Neural progenitor cell (in vitro differentiated cells): ENCODE measurements around the gene DNMT3A. TPM values are rescaled to one million over a fixed set of nuclear protein-coding genes. Genes with fewer than 3 reads are reported as not detected.

Experiments
- DNase-seq: peaks from one replicate; pipeline ENCODE4 v3.0.0-alpha.2; 2016; ENCODE audit warnings: low spot score
- H2AFZ ChIP-seq: fragments of 200-600 bp; sonication (generic); replicated peaks from 2 replicates; pipeline ENCODE4 v1.6.1; 2016; ENCODE audit warnings: antibody characterized with exemption
- H3F3A ChIP-seq: fragments of 200-600 bp; sonication (generic); 2 replicates; pipeline ENCODE4 v1.6.1; 2016; ENCODE audit warnings: antibody characterized with exemption, low read depth
- H3K27ac ChIP-seq: fragments of 200-600 bp; sonication (generic); 2 replicates; pipeline ENCODE4 v1.5.1; 2016; ENCODE audit warnings: mild to moderate bottlenecking
- H3K27me3 ChIP-seq: fragments of 200-600 bp; sonication (generic); 2 replicates; pipeline ENCODE4 v1.6.1; 2016; ENCODE audit warnings: mild to moderate bottlenecking, moderate library complexity
- H3K36me3 ChIP-seq: fragments of 200-600 bp; sonication (generic); 2 replicates; pipeline ENCODE4 v1.5.1; 2016
- H3K4me1 ChIP-seq: fragments of 200-600 bp; sonication (generic); 2 replicates; pipeline ENCODE4 v1.6.1; 2016; ENCODE audit warnings: mixed run types
- H3K4me2 ChIP-seq: fragments of 200-600 bp; sonication (generic); 2 replicates; pipeline ENCODE4 v1.6.1; 2016
- H3K4me3 ChIP-seq: fragments of 200-600 bp; sonication (generic); 2 replicates; pipeline ENCODE4 v1.5.1; 2016
- H3K79me2 ChIP-seq: fragments of 200-600 bp; sonication (generic); 2 replicates; pipeline ENCODE4 v1.6.1; 2016; ENCODE audit warnings: low read depth
- H3K9ac ChIP-seq: fragments of 200-600 bp; sonication (generic); 2 replicates; pipeline ENCODE4 v1.6.1; 2016
- H3K9me3 ChIP-seq: fragments of 200-600 bp; sonication (generic); 2 replicates; pipeline ENCODE4 v1.5.1; 2016; ENCODE audit warnings: low read depth
- H4K20me1 ChIP-seq: fragments of 200-600 bp; sonication (generic); 2 replicates; pipeline ENCODE4 v1.6.1; 2016; ENCODE audit warnings: low read depth
- H3K27ac Mint-ChIP-seq: 3 replicates; pipeline ENCODE4 v1.8.0; 2021; ENCODE audit warnings: mixed read lengths
- H3K27me3 Mint-ChIP-seq: 2 replicates; pipeline ENCODE4 v1.8.0; 2022; ENCODE audit warnings: low read depth, mild to moderate bottlenecking, inconsistent platforms, moderate library complexity, mixed read lengths; ENCODE audit not compliant: insufficient read depth
- H3K36me3 Mint-ChIP-seq: 3 replicates; pipeline ENCODE4 v1.8.0; 2021; ENCODE audit warnings: mixed read lengths
- H3K4me1 Mint-ChIP-seq: 3 replicates; pipeline ENCODE4 v1.8.0; 2021; ENCODE audit warnings: mixed read lengths
- H3K4me3 Mint-ChIP-seq: 3 replicates; pipeline ENCODE4 v1.8.0; 2021; ENCODE audit warnings: mild to moderate bottlenecking, moderate library complexity, mixed read lengths
- H3K9me3 Mint-ChIP-seq: 3 replicates; pipeline ENCODE4 v1.8.0; 2020; ENCODE audit warnings: mixed read lengths
- EZH2 ChIP-seq: fragments of 200-600 bp; sonication (generic); IDR thresholded peaks from 2 replicates; pipeline ENCODE4 v1.6.1; 2017; ENCODE audit warnings: antibody characterized with exemption, mild to moderate bottlenecking, moderate library complexity
- EZH2phosphoT487 ChIP-seq: fragments of 200-600 bp; sonication (generic); IDR thresholded peaks from 2 replicates; pipeline ENCODE4 v1.6.1; 2017; ENCODE audit warnings: antibody characterized with exemption
- total RNA-seq: library from RNA; depleted of rRNA; stranded (reverse); fragments of >200 nt; gene quantifications from 2 replicates; pipeline ENCODE4 v1.2.3, GENCODE V29; 2015; ENCODE audit warnings: low replicate concordance
- TF ChIP-seq, protein P1 (sequence below): fragments of 200-600 bp; sonication (generic); IDR thresholded peaks from 2 replicates; pipeline ENCODE4 v1.5.1; 2017; ENCODE audit warnings: antibody characterized with exemption, mild to moderate bottlenecking

The DNMT3A gene
- 46.5 and 81.1 TPM in 2 replicates for total RNA-seq

DNA sequence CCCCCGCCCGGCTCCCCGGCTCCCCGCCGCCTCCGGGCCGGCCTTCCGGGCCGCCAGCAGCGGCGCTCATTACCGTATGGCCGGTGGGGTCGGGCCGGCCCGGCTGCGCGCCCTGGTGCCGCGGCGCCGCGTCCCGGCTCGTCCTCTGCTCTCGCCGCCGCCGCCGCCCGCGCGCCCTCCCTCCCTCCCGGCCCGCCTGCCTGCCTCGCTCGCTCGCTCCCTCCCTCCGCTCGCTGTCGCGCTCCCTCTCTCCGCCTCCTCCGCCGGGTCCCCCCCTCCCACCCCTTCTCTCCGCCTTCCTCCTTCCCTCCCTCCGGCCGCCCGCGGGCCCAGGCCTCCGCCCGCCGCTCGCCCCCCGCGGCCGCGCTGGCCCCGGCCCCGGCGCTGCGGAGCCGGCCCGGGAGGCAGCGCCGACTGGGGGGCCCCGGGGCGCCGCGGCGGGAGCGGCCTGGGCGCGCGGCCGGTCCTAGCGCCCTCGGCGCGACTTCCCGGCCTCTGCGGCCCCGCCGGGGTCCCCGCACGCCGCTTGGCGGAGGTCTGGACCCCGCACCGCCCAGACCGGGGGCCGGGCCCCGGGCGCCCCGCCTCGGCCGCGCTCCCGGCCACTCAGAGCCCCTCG is at the start of gene DNMT3A:
Gene DNMT3A, minus strand, starts transcription at position 173 of the 619 bp plus-strand sequence. CDS start 27,941 bp downstream, outside the sequence.
- Mint-ChIP-seq H3K4me3 (peak within 1 kb of the TSS; percentile 85), H3K27ac (no peak within 1 kb of the TSS), H3K27me3 (peaks cover 18% of the 10 kb centered on the region), H3K36me3 (no peaks in the 10 kb centered on the region), H3K4me1 (peaks cover 15% of the 10 kb centered on the region), H3K9me3 (no peaks in the 10 kb centered on the region)
- Histone ChIP-seq H4K20me1 (peaks cover 24% of the 10 kb centered on the region), H3K79me2 (no peaks in the 10 kb centered on the region), H3K27me3 (peaks cover 73% of the 10 kb centered on the region), H2AFZ (no peak within 1 kb of the TSS), H3K4me2 (peak within 1 kb of the TSS; percentile 87), H3K9ac (no peak within 1 kb of the TSS), H3K36me3 (no peaks in the 10 kb centered on the region), H3K4me3 (peak within 1 kb of the TSS; percentile 54), H3F3A (peaks cover 26% of the 10 kb centered on the region), H3K4me1 (peaks cover 9% of the 10 kb centered on the region), H3K9me3 (no peaks in the 10 kb centered on the region), H3K27ac (no peak within 1 kb of the TSS)
- TF ChIP-seq, protein P1, sequence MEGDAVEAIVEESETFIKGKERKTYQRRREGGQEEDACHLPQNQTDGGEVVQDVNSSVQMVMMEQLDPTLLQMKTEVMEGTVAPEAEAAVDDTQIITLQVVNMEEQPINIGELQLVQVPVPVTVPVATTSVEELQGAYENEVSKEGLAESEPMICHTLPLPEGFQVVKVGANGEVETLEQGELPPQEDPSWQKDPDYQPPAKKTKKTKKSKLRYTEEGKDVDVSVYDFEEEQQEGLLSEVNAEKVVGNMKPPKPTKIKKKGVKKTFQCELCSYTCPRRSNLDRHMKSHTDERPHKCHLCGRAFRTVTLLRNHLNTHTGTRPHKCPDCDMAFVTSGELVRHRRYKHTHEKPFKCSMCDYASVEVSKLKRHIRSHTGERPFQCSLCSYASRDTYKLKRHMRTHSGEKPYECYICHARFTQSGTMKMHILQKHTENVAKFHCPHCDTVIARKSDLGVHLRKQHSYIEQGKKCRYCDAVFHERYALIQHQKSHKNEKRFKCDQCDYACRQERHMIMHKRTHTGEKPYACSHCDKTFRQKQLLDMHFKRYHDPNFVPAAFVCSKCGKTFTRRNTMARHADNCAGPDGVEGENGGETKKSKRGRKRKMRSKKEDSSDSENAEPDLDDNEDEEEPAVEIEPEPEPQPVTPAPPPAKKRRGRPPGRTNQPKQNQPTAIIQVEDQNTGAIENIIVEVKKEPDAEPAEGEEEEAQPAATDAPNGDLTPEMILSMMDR: no peak
- TF ChIP-seq EZH2phosphoT487 (no peak), EZH2 (no peak)
- DNase-seq: peak; percentile 77

DNA sequence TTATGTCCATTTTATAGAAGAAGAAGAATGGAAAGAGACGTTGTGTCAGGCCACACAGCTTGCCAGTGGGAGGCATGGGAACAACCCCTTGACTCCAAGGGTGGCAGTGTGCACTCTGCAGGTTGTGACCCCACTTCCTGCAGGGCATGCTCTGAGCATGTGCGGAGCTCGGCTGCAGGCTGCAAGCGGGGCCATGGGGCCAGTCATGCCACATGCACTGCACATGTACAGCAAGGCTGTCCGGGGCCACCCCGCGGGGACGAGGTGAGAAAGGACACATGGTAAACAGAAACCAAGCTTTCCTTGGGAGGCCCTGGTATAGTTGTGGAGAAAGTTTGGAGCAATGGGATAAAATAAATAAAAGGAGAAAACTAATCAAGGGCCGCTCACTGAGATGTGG is 47.4 kb upstream of the DNMT3A start:
- Histone ChIP-seq H3K27me3 (no peaks in the 10 kb centered on the region), H3K27ac (no peak overlapping the region), H3K9ac (no peak overlapping the region), H3F3A (peaks cover 8% of the 10 kb centered on the region), H3K36me3 (no peaks in the 10 kb centered on the region), H3K4me2 (no peak overlapping the region), H2AFZ (no peak overlapping the region), H3K9me3 (no peaks in the 10 kb centered on the region), H4K20me1 (no peaks in the 10 kb centered on the region), H3K4me3 (no peak overlapping the region), H3K4me1 (peaks cover 24% of the 10 kb centered on the region), H3K79me2 (no peaks in the 10 kb centered on the region)
- DNase-seq: no peak
- TF ChIP-seq, protein P1: no peak
- TF ChIP-seq EZH2: no peak
- TF ChIP-seq EZH2phosphoT487: no peak
- Mint-ChIP-seq H3K27me3 (peaks cover 5% of the 10 kb centered on the region), H3K36me3 (peaks cover 29% of the 10 kb centered on the region), H3K4me1 (peaks cover 21% of the 10 kb centered on the region), H3K27ac (no peak overlapping the region), H3K4me3 (no peak overlapping the region), H3K9me3 (peaks cover 2% of the 10 kb centered on the region)

DNA sequence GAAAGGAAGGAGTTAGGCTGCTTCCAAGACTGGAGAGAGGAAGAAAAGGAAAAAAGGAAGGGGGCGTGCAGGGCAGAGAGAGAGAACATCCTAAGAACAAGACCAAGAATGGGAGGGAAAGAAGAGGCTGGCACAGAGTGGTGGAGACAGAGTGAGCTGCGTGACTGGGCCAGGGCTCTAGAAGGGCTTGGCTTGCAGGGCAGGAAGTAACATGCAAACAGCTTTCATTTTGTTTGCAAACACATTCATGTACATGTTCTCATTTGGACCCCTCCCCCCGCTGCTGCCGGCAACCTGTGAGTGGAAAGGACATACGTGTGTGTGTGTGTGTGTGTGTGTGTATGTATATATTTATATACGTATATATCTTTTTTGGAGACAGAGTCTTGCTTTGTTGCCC is 46.8 kb upstream of the DNMT3A start:
- Mint-ChIP-seq H3K4me1 (peaks cover 21% of the 10 kb centered on the region), H3K4me3 (no peak overlapping the region), H3K9me3 (peaks cover 2% of the 10 kb centered on the region), H3K36me3 (peaks cover 27% of the 10 kb centered on the region), H3K27ac (no peak overlapping the region), H3K27me3 (peaks cover 5% of the 10 kb centered on the region)
- Histone ChIP-seq H3K27ac (no peak overlapping the region), H2AFZ (no peak overlapping the region), H3K4me3 (no peak overlapping the region), H4K20me1 (no peaks in the 10 kb centered on the region), H3K4me1 (peaks cover 24% of the 10 kb centered on the region), H3K9me3 (no peaks in the 10 kb centered on the region), H3K79me2 (no peaks in the 10 kb centered on the region), H3K36me3 (no peaks in the 10 kb centered on the region), H3K4me2 (no peak overlapping the region), H3K9ac (no peak overlapping the region), H3F3A (peaks cover 8% of the 10 kb centered on the region), H3K27me3 (no peaks in the 10 kb centered on the region)
- no peak for DNase-seq
- no peak for TF ChIP-seq EZH2
- TF ChIP-seq EZH2phosphoT487: no peak
- TF ChIP-seq, protein P1: no peak
